ENCODE data around the gene NEK4. TPM values are rescaled to one million over a fixed set of nuclear protein-coding genes. Genes with fewer than 3 reads are reported as not detected.

Gene NEK4
- total and polyA plus RNA-seq, 2 of the 13 experiments (the other 11 are each of a cell fraction or from before 2014, with no cell fraction given) = 16.5 to 38.0 TPM

GRCh38 chr3:52731590-52731989 lies 39.1 kb downstream of the NEK4 start:
- FAIRE-seq (no peak), DNase-seq (ENCODE audit: low spot score) (no peak), ATAC-seq (no peak)
- Histone ChIP-seq H3K4me3 (replicated peaks in 1 of 3; ENCODE audit: insufficient read depth in 1 of 3, low read depth in 2 of 3, low read length in 3 of 3) (no peak overlapping the region), H3K36me3 (replicated peaks in 1 of 2; ENCODE audit: control insufficient read depth in 1 of 2, insufficient read depth in 2 of 2, low read length in 2 of 2) (peaks cover 6 to 36% of the 10 kb centered on the region in 2 experiments; a peak in 3 of 5 replicates), H3K4me2 (ENCODE audit: low read depth, low read length) (no peak overlapping the region), H3K79me2 (ENCODE audit: insufficient read depth, low read length) (no peaks in the 10 kb centered on the region), H2AFZ (ENCODE audit: low read length) (no peak overlapping the region), H4K20me1 (ENCODE audit: insufficient read depth, low read length) (no peaks in the 10 kb centered on the region), H3K27me3 (ENCODE audit: control insufficient read depth in 1 of 2, insufficient read depth in 2 of 2, low read length in 2 of 2) (no peaks in the 10 kb centered on the region), H3K4me1 (ENCODE audit: insufficient read depth, low read length) (no peaks in the 10 kb centered on the region), H3K9ac (ENCODE audit: insufficient read depth, low read depth, low read length) (no peak overlapping the region), H3K27ac (ENCODE audit: extremely low read length, insufficient read depth, low read length) (no peak overlapping the region), H3K9me3 (ENCODE audit: low read length) (peaks cover 4% of the 10 kb centered on the region; the same call in 1 of the 2 replicates)
- intact Hi-C loops (cut with micrococcal nuclease; ENCODE audit: unreplicated experiment) = no loop called here
- ChIA-PET CTCF (ENCODE audit: low intra/inter-chr PET ratio, low total read pairs) (no interaction called here), POLR2A (no interaction called here)
- 88% methylated on average over 14 of the region's 14 CpGs for WGBS (ENCODE audit: low lambda C conversion rate)
- in situ Hi-C loops (cut with HindIII; ENCODE audit: extremely low pct_ligation_motif_present, low pct_unique_long_range_greater_than_20kb) = no loop called here
- no TSS peak for BruUV-seq (replicated peaks)
- TF ChIP-seq ZNF597 (CRISPR knock-in tag; IDR thresholded peaks at IDR 0.05) (no peak), POLR2G (IDR thresholded peaks at IDR 0.05; ENCODE audit: low read depth, low read length) (no peak), ZNF784 (CRISPR knock-in tag; IDR thresholded peaks at IDR 0.05; ENCODE audit: borderline replicate concordance) (no peak), DPF2 (CRISPR knock-in tag; IDR thresholded peaks at IDR 0.05; ENCODE audit: borderline replicate concordance, low read depth) (no peak), ZFYVE20 (CRISPR knock-in tag; IDR thresholded peaks at IDR 0.05; ENCODE audit: borderline replicate concordance, low read depth) (no peak), ZNF468 (CRISPR knock-in tag; IDR thresholded peaks at IDR 0.05) (no peak), ISL2 (CRISPR knock-in tag; IDR thresholded peaks at IDR 0.05) (no peak), XBP1 (CRISPR knock-in tag; IDR thresholded peaks at IDR 0.05) (no peak), KIAA2018 (CRISPR knock-in tag; IDR thresholded peaks at IDR 0.05; ENCODE audit: borderline replicate concordance) (no peak), GPN1 (CRISPR knock-in tag; IDR thresholded peaks at IDR 0.05; ENCODE audit: borderline replicate concordance) (no peak)

All from HepG2 (cell line).